ENCODE measurements around the gene NAA30.
"Not testable (repeated sequence)": the region's sequence is repeated elsewhere in the genome, so short reads cannot be mapped to it uniquely, and the experiment has no call there.

Gene NAA30

GRCh38 chr14:57390037-57390805 is at the start of gene NAA30:
Gene NAA30 (plus strand): TSS chr14:57390586. CDS start chr14:57390958, 372 bp downstream.
- peak; percentile 86 to 92 for DNase-seq (ENCODE audit: low read depth in 2 of 2)

GRCh38 chr14:57343545-57344297 is 46.7 kb upstream of the NAA30 start:
- DNase-seq (ENCODE audit: low read depth in 2 of 2): not testable (repeated sequence)

- no peak for DNase-seq (ENCODE audit: low read depth in 2 of 2)
Measured at GRCh38 chr14:57345106-57345505, 45.3 kb upstream of the NAA30 start.

GRCh38 chr14:57346741-57347140 is 43.6 kb upstream of the NAA30 start:
- no peak for DNase-seq (ENCODE audit: low read depth in 2 of 2)

- no peak for DNase-seq (ENCODE audit: low read depth in 2 of 2)
Measured at GRCh38 chr14:57352396-57353170, 37.8 kb upstream of the NAA30 start.

- no peak for DNase-seq (ENCODE audit: low read depth in 2 of 2)
Measured at GRCh38 chr14:57355081-57355800, 35.1 kb upstream of the NAA30 start.

GRCh38 chr14:57362361-57362760 is 28.0 kb upstream of the NAA30 start:
- DNase-seq (ENCODE audit: low read depth in 2 of 2): no peak

- no peak for DNase-seq (ENCODE audit: low read depth in 2 of 2)
Measured at GRCh38 chr14:57364659-57365450, 25.5 kb upstream of the NAA30 start.

- DNase-seq (ENCODE audit: low read depth in 2 of 2): not testable (repeated sequence)
Measured at GRCh38 chr14:57370187-57370586, 20.2 kb upstream of the NAA30 start.

GRCh38 chr14:57371013-57371412 is 19.4 kb upstream of the NAA30 start:
- no peak for DNase-seq (ENCODE audit: low read depth in 2 of 2)

GRCh38 chr14:57375156-57375555 is 15.2 kb upstream of the NAA30 start:
- no peak for DNase-seq (ENCODE audit: low read depth in 2 of 2)

- DNase-seq (ENCODE audit: low read depth in 2 of 2): no peak
Measured at GRCh38 chr14:57378661-57379060, 11.7 kb upstream of the NAA30 start.

- no peak for DNase-seq (ENCODE audit: low read depth in 2 of 2)
Measured at GRCh38 chr14:57380935-57381334, 9.5 kb upstream of the NAA30 start.

- DNase-seq (ENCODE audit: low read depth in 2 of 2): no peak
Measured at GRCh38 chr14:57382283-57382682, 8.1 kb upstream of the NAA30 start.

GRCh38 chr14:57383125-57383745 is 7.2 kb upstream of the NAA30 start:
- no peak for DNase-seq (ENCODE audit: low read depth in 2 of 2)

- no peak for DNase-seq (ENCODE audit: low read depth in 2 of 2)
Measured at GRCh38 chr14:57388067-57388466, 2.3 kb upstream of the NAA30 start.

- no peak for DNase-seq (ENCODE audit: low read depth in 2 of 2)
Measured at GRCh38 chr14:57389646-57390036, 745 bp upstream of the NAA30 start.

- DNase-seq (ENCODE audit: low read depth in 2 of 2): peak; percentile 8 to 16
Measured at GRCh38 chr14:57390806-57391516, 575 bp downstream of the NAA30 start.

- no peak for DNase-seq (ENCODE audit: low read depth in 2 of 2)
Measured at GRCh38 chr14:57391517-57392195, 1.3 kb downstream of the NAA30 start.

Measured in stimulated activated CD4-positive, alpha-beta T cell treated with anti-CD3 and anti-CD28 coated beads, Interleukin-15, amount 100 ng/mL, for 48 hours (primary cell).